ENCODE data around the gene DIP2B. TPM values are rescaled to one million over a fixed set of nuclear protein-coding genes. Genes with fewer than 3 reads are reported as not detected.

The DIP2B gene
- total RNA-seq, 1 donor from 2014 or later: 37.1 TPM

DNA sequence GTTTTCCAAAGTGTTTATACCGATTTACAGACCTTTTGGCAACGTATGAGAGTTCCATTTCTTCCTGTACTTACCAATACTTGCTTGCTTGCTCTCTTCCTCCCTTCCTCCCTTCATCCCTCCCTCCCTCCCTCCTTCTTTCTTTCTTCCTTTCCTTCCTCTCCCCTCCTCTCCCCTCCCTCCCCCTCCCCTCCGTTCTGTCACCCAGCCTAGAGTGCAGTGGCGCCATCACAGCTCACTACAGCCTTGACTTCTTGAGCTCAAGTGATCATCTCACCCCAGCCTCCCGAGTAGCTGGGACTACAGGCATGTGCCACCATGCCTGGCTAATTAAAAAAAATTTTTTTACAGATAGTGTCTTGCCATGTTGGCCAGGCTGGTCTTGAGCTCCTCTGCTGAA, 40.4 kb downstream of the DIP2B start:
- H3K36me3 Mint-ChIP-seq: no peaks in the 10 kb centered on the region
- Histone ChIP-seq H3K9me3 (ENCODE audit: low read depth) (no peaks in the 10 kb centered on the region), H3K79me2 (ENCODE audit: low read depth) (peaks cover 83% of the 10 kb centered on the region), H2AFZ (replicated peaks) (no peak overlapping the region), H4K20me1 (ENCODE audit: low read depth) (peaks cover 15% of the 10 kb centered on the region), H3K36me3 (no peaks in the 10 kb centered on the region), H3K4me2 (no peak overlapping the region), H3K9ac (no peak overlapping the region), H3K27me3 (no peaks in the 10 kb centered on the region), H3K4me3 (no peak overlapping the region), H3K4me1 (peaks cover 12% of the 10 kb centered on the region), H3F3A (ENCODE audit: low read depth) (no peaks in the 10 kb centered on the region), H3K27ac (no peak overlapping the region)
- no peaks in the 10 kb centered on the region for H3K9me3 Mint-ChIP-seq
- H3K4me3 Mint-ChIP-seq: no peak overlapping the region
- H3K4me1 Mint-ChIP-seq: peaks cover 10% of the 10 kb centered on the region
- no peak for DNase-seq (ENCODE audit: low spot score)
- TF ChIP-seq EZH2phosphoT487 (IDR thresholded peaks at IDR 0.05) (no peak), CTCF (IDR thresholded peaks at IDR 0.05) (no peak), EZH2 (IDR thresholded peaks at IDR 0.05) (no peak)
- H3K27me3 Mint-ChIP-seq (ENCODE audit: insufficient read depth, low read depth): no peaks in the 10 kb centered on the region
- H3K27ac Mint-ChIP-seq: no peak overlapping the region

DNA sequence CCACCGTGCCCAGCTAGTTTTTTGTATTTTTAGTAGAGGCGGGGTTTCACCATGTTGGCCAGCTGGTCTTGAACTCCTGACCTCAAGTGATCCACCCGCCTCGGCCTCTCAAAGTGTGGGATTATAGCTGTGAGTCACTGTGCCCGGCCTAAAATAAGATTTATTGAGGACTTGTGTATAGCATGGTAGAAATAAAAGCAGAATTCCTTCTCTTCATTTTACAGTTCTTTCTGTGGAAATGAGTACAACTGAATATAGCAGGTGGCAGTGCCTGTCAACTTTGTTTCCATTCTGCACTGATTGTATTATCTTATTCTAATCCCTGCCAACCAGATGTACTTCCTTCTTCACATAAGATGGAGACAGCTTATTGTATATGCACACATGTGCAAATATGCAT, 41.0 kb downstream of the DIP2B start:
- no peak for DNase-seq (ENCODE audit: low spot score)
- TF ChIP-seq CTCF (IDR thresholded peaks at IDR 0.05) (no peak), EZH2phosphoT487 (IDR thresholded peaks at IDR 0.05) (no peak), EZH2 (IDR thresholded peaks at IDR 0.05) (no peak)
- Mint-ChIP-seq H3K36me3 (no peaks in the 10 kb centered on the region), H3K4me1 (peaks cover 10% of the 10 kb centered on the region), H3K27me3 (ENCODE audit: insufficient read depth, low read depth) (no peaks in the 10 kb centered on the region), H3K9me3 (no peaks in the 10 kb centered on the region), H3K4me3 (no peak overlapping the region), H3K27ac (no peak overlapping the region)
- peaks cover 85% of the 10 kb centered on the region for H3K79me2 ChIP-seq (ENCODE audit: low read depth)
- no peak overlapping the region for H3K27ac ChIP-seq
- H3K4me1 ChIP-seq: peaks cover 12% of the 10 kb centered on the region
- H3K4me3 ChIP-seq: no peak overlapping the region
- H3K36me3 ChIP-seq: no peaks in the 10 kb centered on the region
- H4K20me1 ChIP-seq (ENCODE audit: low read depth): peaks cover 15% of the 10 kb centered on the region
- H3K9ac ChIP-seq: no peak overlapping the region
- no peak overlapping the region for H2AFZ ChIP-seq (replicated peaks)
- H3F3A ChIP-seq (ENCODE audit: low read depth): no peaks in the 10 kb centered on the region
- no peaks in the 10 kb centered on the region for H3K9me3 ChIP-seq (ENCODE audit: low read depth)
- no peaks in the 10 kb centered on the region for H3K27me3 ChIP-seq
- peak overlapping the region; percentile 37 for H3K4me2 ChIP-seq

DNA sequence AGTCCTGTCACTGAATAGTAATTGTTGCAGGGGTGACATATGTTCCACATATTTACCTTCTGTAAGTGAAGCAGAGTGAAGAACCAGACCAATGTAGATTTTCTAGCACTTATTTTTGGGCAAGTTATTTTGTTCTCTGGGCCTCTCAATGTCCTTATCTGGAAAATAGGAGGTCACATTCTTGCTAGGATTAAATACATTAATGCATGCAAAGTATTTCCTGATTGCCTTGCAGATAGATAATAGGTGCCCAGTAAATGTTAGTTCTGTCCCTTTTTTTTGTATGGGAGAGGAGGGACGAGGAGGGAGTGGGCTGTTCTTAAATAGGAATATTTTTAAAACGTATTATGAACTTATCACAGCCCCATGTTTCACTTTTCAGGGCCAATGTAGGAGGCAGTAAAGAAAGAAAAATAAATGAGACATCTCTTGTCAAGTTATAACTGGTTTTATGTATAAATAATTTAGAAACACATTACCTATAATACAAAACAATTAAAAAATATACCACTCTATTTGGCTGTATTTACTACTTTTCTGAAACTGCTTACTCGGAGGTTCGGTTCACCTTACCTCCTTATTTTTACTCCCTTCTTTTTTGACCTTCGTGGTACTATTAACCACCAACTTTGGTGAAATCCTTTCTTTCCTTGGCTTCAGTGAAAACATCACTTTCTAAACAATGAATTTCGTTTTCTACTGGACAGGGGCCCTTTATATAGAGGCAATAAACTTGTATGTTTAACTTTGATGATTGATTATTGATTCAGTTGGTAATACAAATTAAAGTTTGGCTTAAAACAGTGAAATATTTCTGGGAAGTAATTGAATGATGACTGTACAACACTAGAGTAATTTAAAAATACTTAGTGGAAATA, 41.9 kb downstream of the DIP2B start:
- H2AFZ ChIP-seq (replicated peaks): no peak overlapping the region
- peaks cover 85% of the 10 kb centered on the region for H3K79me2 ChIP-seq (ENCODE audit: low read depth)
- H3K9ac ChIP-seq: no peak overlapping the region
- H3K27ac ChIP-seq: no peak overlapping the region
- H3K4me2 ChIP-seq: peak overlapping the region; percentile 37
- Mint-ChIP-seq H3K9me3 (peaks cover 2% of the 10 kb centered on the region), H3K27me3 (ENCODE audit: insufficient read depth, low read depth) (no peaks in the 10 kb centered on the region), H3K36me3 (peaks cover 2% of the 10 kb centered on the region), H3K4me3 (no peak overlapping the region), H3K4me1 (peaks cover 10% of the 10 kb centered on the region), H3K27ac (no peak overlapping the region)
- H3K4me3 ChIP-seq: no peak overlapping the region
- H4K20me1 ChIP-seq (ENCODE audit: low read depth): peaks cover 15% of the 10 kb centered on the region
- no peaks in the 10 kb centered on the region for H3K36me3 ChIP-seq
- DNase-seq (ENCODE audit: low spot score): no peak
- no peaks in the 10 kb centered on the region for H3K27me3 ChIP-seq
- H3K4me1 ChIP-seq: peaks cover 12% of the 10 kb centered on the region
- no peak for TF ChIP-seq EZH2 (IDR thresholded peaks at IDR 0.05)
- no peak for TF ChIP-seq CTCF (IDR thresholded peaks at IDR 0.05)
- TF ChIP-seq EZH2phosphoT487 (IDR thresholded peaks at IDR 0.05): no peak
- H3F3A ChIP-seq (ENCODE audit: low read depth): no peaks in the 10 kb centered on the region
- H3K9me3 ChIP-seq (ENCODE audit: low read depth): no peaks in the 10 kb centered on the region

All from neural progenitor cell (in vitro differentiated cells).